IMR-90 (cell line): ENCODE measurements around the gene SLCO1B1. TPM values are rescaled to one million over a fixed set of nuclear protein-coding genes. Genes with fewer than 3 reads are reported as not detected.

ENCODE experiments used
- ATAC-seq: fragments of 200-7000 bp; cut with Tn5 transposase; 2 replicates; pipeline ENCODE4 v1.9.1; 2020; ENCODE audit warnings: low read depth, mild to moderate bottlenecking, moderate library complexity
- BruUV-seq: library from RNA; stranded (reverse); fragments of 400-500 nt; replicated peaks from 2 replicates; lab custom pipeline; 2021; lab: Mats Ljungman, UMichigan
- CTCF ChIA-PET: fragments of 300-600 bp; formaldehyde crosslinking; extraction: SDS; loops from one replicate; lab custom pipeline; 2021; ENCODE audit warnings: antibody characterized with exemption; lab: Yijun Ruan, JAX
- POLR2A ChIA-PET: fragments of 300-600 bp; sonication (Branson Sonifier 250); formaldehyde crosslinking; loops from one replicate; lab custom pipeline; 2022; ENCODE audit warnings: antibody characterized with exemption; ENCODE audit not compliant: unreplicated experiment; lab: Charles Lee
- DNase-seq: peaks from one replicate; pipeline ENCODE4 v3.0.0; 2013
- H2AFZ ChIP-seq: replicated peaks from 2 replicates; pipeline ENCODE3; 2013; ENCODE audit warnings: low read length, mild to moderate bottlenecking; ENCODE audit not compliant: poor library complexity
- H2AK5ac ChIP-seq: 2 replicates; pipeline ENCODE4 v1.6.1; 2013; ENCODE audit warnings: low read depth, low read length, inconsistent platforms
- H2AK9ac ChIP-seq: replicated peaks from 2 replicates; pipeline ENCODE3; 2013; ENCODE audit warnings: mild to moderate bottlenecking, low read depth, low read length, moderate library complexity; ENCODE audit not compliant: poor library complexity
- H2BK120ac ChIP-seq: 2 replicates; pipeline ENCODE4 v1.6.1; 2013; ENCODE audit warnings: low read depth, low read length, inconsistent platforms
- H2BK15ac ChIP-seq: 3 replicates; pipeline ENCODE4 v1.6.1; 2013; ENCODE audit warnings: low read depth, low read length, inconsistent platforms
- H2BK20ac ChIP-seq: 2 replicates; pipeline ENCODE4 v1.6.1; 2013; ENCODE audit warnings: low read depth, mild to moderate bottlenecking, inconsistent platforms, low read length, moderate library complexity
- H2BK5ac ChIP-seq: 2 replicates; pipeline ENCODE4 v1.6.1; 2013; ENCODE audit warnings: mild to moderate bottlenecking, low read depth, low read length, inconsistent platforms; ENCODE audit not compliant: poor library complexity, severe bottlenecking
- H3K14ac ChIP-seq: replicated peaks from 2 replicates; pipeline ENCODE4 v1.6.1; 2013; ENCODE audit warnings: low read depth, low read length, inconsistent platforms
- H3K18ac ChIP-seq: 2 replicates; pipeline ENCODE4 v1.6.1; 2013; ENCODE audit warnings: low read depth, low read length, control low read depth
- H3K23ac ChIP-seq: 2 replicates; pipeline ENCODE4 v1.6.1; 2013; ENCODE audit warnings: low read depth, low read length, inconsistent platforms
- H3K27ac ChIP-seq: 2 replicates; pipeline ENCODE4 v1.5.1; 2013; ENCODE audit warnings: mild to moderate bottlenecking, control low read depth, low read length; ENCODE audit not compliant: insufficient read depth
- H3K27me3 ChIP-seq: 2 replicates; pipeline ENCODE4 v1.6.1; 2013; ENCODE audit warnings: low read length; ENCODE audit not compliant: control insufficient read depth, insufficient read depth
- H3K36me3 ChIP-seq: 2 replicates; pipeline ENCODE4 v1.6.1; 2013; ENCODE audit warnings: low read length, mixed read lengths; ENCODE audit not compliant: control insufficient read depth, insufficient read depth
- H3K4ac ChIP-seq: 2 replicates; pipeline ENCODE4 v1.6.1; 2013; ENCODE audit warnings: low read depth, low read length, inconsistent platforms
- H3K4me1 ChIP-seq: 2 replicates; pipeline ENCODE4 v1.6.1; 2013; ENCODE audit warnings: low read length, mixed read lengths; ENCODE audit not compliant: control insufficient read depth, insufficient read depth
- H3K4me2 ChIP-seq: 2 replicates; pipeline ENCODE4 v1.6.1; 2013; ENCODE audit warnings: low read depth, mild to moderate bottlenecking, control low read depth, low read length, moderate library complexity
- H3K4me3 ChIP-seq: 2 replicates; pipeline ENCODE4 v1.5.1; 2013; ENCODE audit warnings: low read depth, mild to moderate bottlenecking, control low read depth, low read length, moderate library complexity; ENCODE audit not compliant: insufficient read depth
- H3K56ac ChIP-seq: 2 replicates; pipeline ENCODE4 v1.6.1; 2013; ENCODE audit warnings: low read length, inconsistent platforms; ENCODE audit not compliant: insufficient read depth; ENCODE audit errors: extremely low read depth
- H3K79me1 ChIP-seq, 2 experiments: 2 replicates each; pipeline ENCODE4 v1.6.1; 2013; ENCODE audit warnings: low read length in 2 of 2, inconsistent platforms in 1 of 2, low read depth in 1 of 2
- H3K9ac ChIP-seq: 2 replicates; pipeline ENCODE4 v1.6.1; 2013; ENCODE audit warnings: low read depth, low read length, control low read depth
- H3K9me1 ChIP-seq: 2 replicates; pipeline ENCODE4 v1.6.1; 2013; ENCODE audit warnings: low read length, inconsistent platforms; ENCODE audit not compliant: insufficient read depth
- H3K9me3 ChIP-seq: 2 replicates; pipeline ENCODE4 v1.6.1; 2013; ENCODE audit warnings: low read length; ENCODE audit not compliant: control insufficient read depth, insufficient read depth
- H4K20me1 ChIP-seq: 2 replicates; pipeline ENCODE4 v1.6.1; 2013; ENCODE audit warnings: low read length, inconsistent platforms; ENCODE audit not compliant: insufficient read depth
- H4K5ac ChIP-seq: 2 replicates; pipeline ENCODE4 v1.6.1; 2013; ENCODE audit warnings: mild to moderate bottlenecking, low read depth, low read length, control low read depth
- H4K8ac ChIP-seq, 2 experiments: 2 replicates each; pipeline ENCODE4 v1.6.1; 2013; ENCODE audit warnings: low read depth in 2 of 2, low read length in 2 of 2, control low read depth in 1 of 2, inconsistent platforms in 1 of 2
- H4K91ac ChIP-seq: 2 replicates; pipeline ENCODE4 v1.6.1; 2013; ENCODE audit warnings: low read depth, low read length, inconsistent platforms; ENCODE audit not compliant: insufficient read depth
- BHLHE40 ChIP-seq: fragments of 150-350 bp; IDR thresholded peaks from 2 replicates; pipeline ENCODE4 v1.6.1; 2016; ENCODE audit warnings: mild to moderate bottlenecking, low read depth, low read length
- CHD1 ChIP-seq: IDR thresholded peaks from 2 replicates; pipeline ENCODE4 v1.6.1; 2012; ENCODE audit warnings: low read depth, low read length, improper control_type of control experiment
- dilution Hi-C: fragments of 300-500 bp; cut with HindIII; formaldehyde crosslinking; loops from one replicate; pipeline ENCODE4 v1.14.3; 2018; ENCODE audit warnings: low sequenced_read_pairs; ENCODE audit not compliant: unreplicated experiment
- in situ Hi-C: fragments of 300-500 bp; cut with MboI; formaldehyde crosslinking; loops from 3 replicates; pipeline ENCODE4 v1.14.3; 2019; ENCODE audit warnings: low sequenced_read_pairs, inconsistent platforms, mixed read lengths
- intact Hi-C: fragments of 100-400 bp; cut with micrococcal nuclease; formaldehyde crosslinking; loops from 2 replicates; pipeline ENCODE4 v1.10.0; 2022
- polyA plus RNA-seq, 3 experiments: library from polyadenylated mRNA; depleted of rRNA; stranded (reverse); fragments of >200 nt; gene quantifications; 2 replicates each; pipeline ENCODE4 v1.2.3, GENCODE V29; 2012; ENCODE audit warnings: low replicate concordance in 1 of 3
- total RNA-seq: library from RNA; depleted of rRNA; stranded (reverse); fragments of >200 nt; gene quantifications from 2 replicates; pipeline ENCODE4 v1.2.3, GENCODE V29; 2012

Gene SLCO1B1
- total and polyA plus RNA-seq, 2 of the 4 experiments (the other 2 are of a cell fraction), result not detected

DNA sequence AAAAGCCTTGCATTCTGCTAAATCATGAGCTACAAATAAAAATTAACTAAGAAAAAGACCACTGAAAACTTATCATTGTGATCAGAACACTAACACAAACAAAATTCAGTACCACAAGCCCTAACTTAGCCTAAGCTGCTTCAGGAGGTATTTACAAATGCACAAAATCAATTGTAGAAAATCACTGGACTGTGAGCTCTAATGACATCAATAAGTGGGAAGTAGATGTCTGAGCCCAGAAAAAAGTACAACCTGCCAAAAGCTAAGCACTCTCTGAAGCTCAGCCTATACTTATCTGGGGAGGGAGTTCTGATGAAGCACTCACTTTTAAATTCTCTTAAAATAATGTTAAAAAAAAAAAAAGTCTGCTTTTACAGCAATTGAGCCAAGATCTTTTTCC is 92.9 kb downstream of the SLCO1B1 start:
- dilution Hi-C loops (no loop called here), intact Hi-C loops (no loop called here), in situ Hi-C loops (no loop called here)
- no peaks in the 10 kb centered on the region for H3K9me3 ChIP-seq
- H3K9me1 ChIP-seq, result no peaks in the 10 kb centered on the region
- H3K4me1 ChIP-seq, result no peaks in the 10 kb centered on the region
- ChIA-PET POLR2A (no interaction called here), CTCF (interaction anchor here (0.7 kb wide), 1 partner anchor 131 kb away, joined by 4 read pairs; no protein-coding TSS in a partner anchor)
- no peaks in the 10 kb centered on the region for H3K36me3 ChIP-seq
- no peak overlapping the region for H2BK120ac ChIP-seq
- H2BK15ac ChIP-seq, result no peak overlapping the region
- H4K8ac ChIP-seq, result no peak overlapping the region
- no peak overlapping the region for H3K23ac ChIP-seq
- no peak overlapping the region for H3K4me3 ChIP-seq
- H3K27ac ChIP-seq, result no peak overlapping the region
- ATAC-seq, result no peak
- H4K5ac ChIP-seq, result no peak overlapping the region
- no peaks in the 10 kb centered on the region for H4K20me1 ChIP-seq
- no peak overlapping the region for H4K91ac ChIP-seq
- H3K56ac ChIP-seq, result no peak overlapping the region
- H3K18ac ChIP-seq, result no peak overlapping the region
- no peak for TF ChIP-seq CHD1
- TF ChIP-seq BHLHE40, result no peak
- DNase-seq, result no peak
- H3K27me3 ChIP-seq, result no peaks in the 10 kb centered on the region
- H3K14ac ChIP-seq, result no peak overlapping the region
- H2BK20ac ChIP-seq, result no peak overlapping the region
- H2AFZ ChIP-seq, result no peak overlapping the region
- no peak overlapping the region for H2AK5ac ChIP-seq
- no peak overlapping the region for H2BK5ac ChIP-seq
- no peak overlapping the region for H3K4ac ChIP-seq
- H3K4me2 ChIP-seq, result no peak overlapping the region
- no peak overlapping the region for H3K9ac ChIP-seq
- no TSS peak for BruUV-seq
- no peak overlapping the region for H2AK9ac ChIP-seq
- no peaks in the 10 kb centered on the region for H3K79me1 ChIP-seq
